WTC11 (cell line): ENCODE data around the gene IL34. TPM values are rescaled to one million over a fixed set of nuclear protein-coding genes. Genes with fewer than 3 reads are reported as not detected.

Experiments used
- ATAC-seq: fragments of 200-7000 bp; cut with Tn5 transposase; 2 replicates; pipeline ENCODE4 v1.10.0; 2021; ENCODE audit warnings: mild to moderate bottlenecking, moderate library complexity
- CTCF ChIA-PET: fragments of 300-600 bp; sonication (Branson Sonifier 250); formaldehyde crosslinking; loops from one replicate; lab custom pipeline; 2021; ENCODE audit warnings: antibody characterized with exemption; lab: Charles Lee
- POLR2A ChIA-PET: fragments of 350-600 bp; sonication (Branson Sonifier 250); formaldehyde crosslinking; loops from one replicate; lab custom pipeline; 2021; ENCODE audit warnings: antibody characterized with exemption; lab: Charles Lee
- DNase-seq: peaks from one replicate; pipeline ENCODE4 v3.0.0; 2021; ENCODE audit warnings: low spot score
- H3K27ac Mint-ChIP-seq: 2 replicates; pipeline ENCODE4 v1.8.0; 2021; ENCODE audit warnings: mixed read lengths
- H3K27me3 Mint-ChIP-seq: 2 replicates; pipeline ENCODE4 v1.8.0; 2021; ENCODE audit warnings: low read depth, mild to moderate bottlenecking, moderate library complexity, mixed read lengths
- H3K36me3 Mint-ChIP-seq: 2 replicates; pipeline ENCODE4 v1.8.0; 2021; ENCODE audit warnings: mixed read lengths
- H3K4me1 Mint-ChIP-seq: 2 replicates; pipeline ENCODE4 v1.8.0; 2022; ENCODE audit warnings: mixed read lengths
- H3K4me3 Mint-ChIP-seq: 2 replicates; pipeline ENCODE4 v1.8.0; 2021; ENCODE audit warnings: mild to moderate bottlenecking, moderate library complexity, mixed read lengths
- H3K9me3 Mint-ChIP-seq: 2 replicates; pipeline ENCODE4 v1.8.0; 2021; ENCODE audit warnings: mixed read lengths
- CTCF ChIP-seq: fragments of 200-600 bp; IDR thresholded peaks from 2 replicates; pipeline ENCODE4 v1.8.0; 2022; ENCODE audit warnings: antibody characterized with exemption
- ELF4 ChIP-seq: sonication (generic); formaldehyde crosslinking; IDR thresholded peaks from 2 replicates; pipeline ENCODE4 v1.8.1; 2022; ENCODE audit warnings: low read depth, mild to moderate bottlenecking, moderate library complexity, missing genetic modification reagents
- HMGA2 ChIP-seq: fragments of 250-450 bp; sonication (Bioruptor Pico); IDR thresholded peaks from 2 replicates; pipeline ENCODE4 v1.4.0; 2021; ENCODE audit warnings: mild to moderate bottlenecking, moderate library complexity
- HMGXB4 ChIP-seq: sonication (generic); formaldehyde crosslinking; IDR thresholded peaks from 2 replicates; pipeline ENCODE4 v1.8.1; 2023; ENCODE audit warnings: mild to moderate bottlenecking, moderate library complexity, missing genetic modification reagents
- NFE2L1 ChIP-seq: sonication (generic); formaldehyde crosslinking; IDR thresholded peaks from 2 replicates; pipeline ENCODE4 v1.8.1; 2023; ENCODE audit warnings: missing genetic modification reagents
- SOX15 ChIP-seq: fragments of 250-450 bp; sonication (Bioruptor Pico); IDR thresholded peaks from 2 replicates; pipeline ENCODE4 v1.9.0; 2021; ENCODE audit warnings: mild to moderate bottlenecking
- USF1 ChIP-seq: sonication (generic); formaldehyde crosslinking; IDR thresholded peaks from 2 replicates; pipeline ENCODE4 v1.8.0; 2022; ENCODE audit warnings: mild to moderate bottlenecking, missing genetic modification reagents
- ZMAT4 ChIP-seq: fragments of 250-450 bp; sonication (Bioruptor Pico); IDR thresholded peaks from 2 replicates; pipeline ENCODE4 v1.9.0; 2021; ENCODE audit warnings: mild to moderate bottlenecking
- ZNF423 ChIP-seq: fragments of 250-450 bp; sonication (Bioruptor Pico); IDR thresholded peaks from 2 replicates; pipeline ENCODE4 v2.1.2; 2022; ENCODE audit warnings: mild to moderate bottlenecking, moderate library complexity
- ZNF532 ChIP-seq: fragments of 250-450 bp; sonication (Bioruptor Pico); IDR thresholded peaks from 2 replicates; pipeline ENCODE4 v1.9.0; 2021; ENCODE audit warnings: mild to moderate bottlenecking, borderline replicate concordance
- ZSCAN18 ChIP-seq: fragments of 250-450 bp; sonication (Bioruptor Pico); IDR thresholded peaks from 2 replicates; pipeline ENCODE4 v2.1.2; 2022; ENCODE audit warnings: mild to moderate bottlenecking, moderate library complexity
- total RNA-seq: library from RNA; stranded (reverse); gene quantifications from 3 replicates; pipeline ENCODE4 v1.2.3, GENCODE V29; 2021

IL34 gene
- total RNA-seq, 1 experiment from 2014 or later = 8.8 TPM

GRCh38 chr16:70696355-70696754, 50.0 kb downstream of the IL34 start:
- ChIA-PET CTCF (interaction anchor here (0.6 to 2.5 kb wide), 6 partner anchors 9 to 678 kb away, joined by 3 to 15 read pairs (median 8); no protein-coding TSS in a partner anchor), POLR2A (interaction anchor here (1.4 kb wide), 1 partner anchor 9 kb away, joined by 4 read pairs; no protein-coding TSS in a partner anchor)
- no peak for ATAC-seq
- Mint-ChIP-seq H3K36me3 (peaks cover 2% of the 10 kb centered on the region; the same call in 1 of the 2 replicates), H3K9me3 (no peaks in the 10 kb centered on the region), H3K27ac (no peak overlapping the region), H3K4me1 (peaks cover 24% of the 10 kb centered on the region), H3K4me3 (no peak overlapping the region), H3K27me3 (no peaks in the 10 kb centered on the region)
- no peak for TF ChIP-seq HMGXB4 (CRISPR knock-in tag)
- no peak for TF ChIP-seq NFE2L1 (CRISPR knock-in tag)
- TF ChIP-seq ELF4 = no peak
- no peak for TF ChIP-seq ZMAT4 (CRISPR knock-in tag)
- no peak for TF ChIP-seq ZSCAN18 (CRISPR knock-in tag)
- TF ChIP-seq ZNF423 (CRISPR knock-in tag) = no peak
- TF ChIP-seq SOX15 (CRISPR knock-in tag) = no peak
- TF ChIP-seq ZNF532 (CRISPR knock-in tag) = no peak
- no peak for TF ChIP-seq USF1
- no peak for DNase-seq

- ATAC-seq = no peak
- peaks cover 24% of the 10 kb centered on the region for H3K4me1 Mint-ChIP-seq
- POLR2A ChIA-PET = no interaction called here
Observed at GRCh38 chr16:70696952-70697593, 50.7 kb downstream of the IL34 start.

More at GRCh38 chr16:70696952-70697593, 50.7 kb downstream of the IL34 start:
- H3K36me3 Mint-ChIP-seq = peaks cover 2% of the 10 kb centered on the region; the same call in 1 of the 2 replicates
- no peak for TF ChIP-seq CTCF
- TF ChIP-seq HMGA2 (CRISPR knock-in tag) = no peak
- TF ChIP-seq, all 79 proteins: peak for 0
- CTCF ChIA-PET = interaction anchor here (0.6 to 2.5 kb wide), 4 partner anchors 17 to 677 kb away, joined by 3 to 15 read pairs (median 8); no protein-coding TSS in a partner anchor
- Mint-ChIP-seq H3K9me3 (no peaks in the 10 kb centered on the region), H3K4me3 (no peak overlapping the region), H3K27ac (no peak overlapping the region; the same call in 1 of the 2 replicates), H3K27me3 (no peaks in the 10 kb centered on the region)
- no peak for DNase-seq
